ENCODE measurements around the gene IMMT.

Gene IMMT

GRCh38 chr2:86097114-86097896 lies 98.0 kb downstream of the IMMT start:
- Histone ChIP-seq H3K36me3 (replicated peaks) (peaks cover 37% of the 10 kb centered on the region), H3K4me3 (ENCODE audit: low read depth, low read length) (no peak overlapping the region), H3K27me3 (replicated peaks) (no peaks in the 10 kb centered on the region), H3K27ac (no peak overlapping the region)
- DNase-seq, result no peak
- TF ChIP-seq CTCF (IDR thresholded peaks at IDR 0.05; ENCODE audit: low read depth, low read length, missing control alignments), result no peak
- in situ Hi-C loops (cut with HindIII; ENCODE audit: low pct_ligation_motif_present, low sequenced_read_pairs), result no loop called here

- no peaks in the 10 kb centered on the region for H3K27me3 ChIP-seq (replicated peaks)
- in situ Hi-C loops (cut with HindIII; ENCODE audit: low pct_ligation_motif_present, low sequenced_read_pairs), result no loop called here
- peaks cover 37% of the 10 kb centered on the region for H3K36me3 ChIP-seq (replicated peaks)
- no peak for DNase-seq
- TF ChIP-seq CTCF (IDR thresholded peaks at IDR 0.05; ENCODE audit: low read depth, low read length, missing control alignments), result no peak
- no peak overlapping the region for H3K27ac ChIP-seq
- no peak overlapping the region for H3K4me3 ChIP-seq (ENCODE audit: low read depth, low read length)
These were observed 101.0 kb downstream of the IMMT start for GRCh38 chr2:86094229-86094628.
